GM13977 (cell line): ENCODE results near the gene DPY30.

Experiments
- DNase-seq: peaks from one replicate; pipeline ENCODE4 v3.0.0; 2012; ENCODE audit warnings: low spot score
- CTCF ChIP-seq: IDR thresholded peaks from 2 replicates; pipeline ENCODE4 v1.5.1; 2012; ENCODE audit warnings: mild to moderate bottlenecking, control low read depth; ENCODE audit not compliant: insufficient read depth; ENCODE audit errors: extremely low read depth, missing control alignments
- in situ Hi-C: fragments of 300-500 bp; cut with MboI; formaldehyde crosslinking; loops from one replicate; pipeline ENCODE4 v1.12.0; 2022; ENCODE audit warnings: low sequenced_read_pairs, low pct_unique_long_range_greater_than_20kb, mixed read lengths, inconsistent platforms; ENCODE audit not compliant: unreplicated experiment

DPY30 gene

GRCh38 chr2:31997653-31998052 lies 42.0 kb downstream of the DPY30 start:
- TF ChIP-seq CTCF: no peak
- DNase-seq: no peak
- in situ Hi-C loops: no loop called here

- no peak for TF ChIP-seq CTCF
- DNase-seq: no peak
- in situ Hi-C loops: no loop called here
Measured at GRCh38 chr2:31996571-31997150, 42.9 kb downstream of the DPY30 start.

GRCh38 chr2:31992934-31993333 lies 46.7 kb downstream of the DPY30 start:
- no peak for DNase-seq
- in situ Hi-C loops: no loop called here
- TF ChIP-seq CTCF: no peak

GRCh38 chr2:31992025-31992579 lies 47.5 kb downstream of the DPY30 start:
- in situ Hi-C loops: no loop called here
- no peak for TF ChIP-seq CTCF
- DNase-seq: no peak

- no peak for TF ChIP-seq CTCF
- in situ Hi-C loops: no loop called here
- no peak for DNase-seq
Measured at GRCh38 chr2:31989946-31990345, 49.7 kb downstream of the DPY30 start.

GRCh38 chr2:31987454-31988220 lies 52.0 kb downstream of the DPY30 start:
- DNase-seq: no peak
- TF ChIP-seq CTCF: no peak
- in situ Hi-C loops: no loop called here
